Peyer's patch (tissue), 4 donors: ENCODE results near the gene EIF4E1B.

Experiments
- CTCF ChIP-seq, 6 experiments: fragments of 450-650 bp in 4 of 6; fragments of 200-600 bp in 2 of 6; sonication (generic) in 1 of 6; IDR thresholded peaks; one replicate each; pipeline ENCODE4 v1.5.1; 2017 to 2019; ENCODE audit warnings: antibody characterized with exemption in 6 of 6, mild to moderate bottlenecking in 3 of 6, moderate library complexity in 1 of 6
- POLR2A ChIP-seq, 2 donors: fragments of 450-650 bp; IDR thresholded peaks; one replicate each; pipeline ENCODE4 v1.5.1; 2017; ENCODE audit warnings: antibody characterized with exemption in 2 of 2, mild to moderate bottlenecking in 2 of 2, moderate library complexity in 2 of 2

- no peak for TF ChIP-seq POLR2A (IDR thresholded peaks at IDR 0.05)
- no peak for TF ChIP-seq CTCF (IDR thresholded peaks at IDR 0.05)
Observed at GRCh38 chr5:176629317-176629852, 1.1 kb upstream of the EIF4E1B start.
